Measurements from ENCODE around the gene HNRNPM. TPM values are rescaled to one million over a fixed set of nuclear protein-coding genes. Genes with fewer than 3 reads are reported as not detected.

HNRNPM gene
- total RNA-seq, 1 donor from 2014 or later, result 59.0 TPM

DNA sequence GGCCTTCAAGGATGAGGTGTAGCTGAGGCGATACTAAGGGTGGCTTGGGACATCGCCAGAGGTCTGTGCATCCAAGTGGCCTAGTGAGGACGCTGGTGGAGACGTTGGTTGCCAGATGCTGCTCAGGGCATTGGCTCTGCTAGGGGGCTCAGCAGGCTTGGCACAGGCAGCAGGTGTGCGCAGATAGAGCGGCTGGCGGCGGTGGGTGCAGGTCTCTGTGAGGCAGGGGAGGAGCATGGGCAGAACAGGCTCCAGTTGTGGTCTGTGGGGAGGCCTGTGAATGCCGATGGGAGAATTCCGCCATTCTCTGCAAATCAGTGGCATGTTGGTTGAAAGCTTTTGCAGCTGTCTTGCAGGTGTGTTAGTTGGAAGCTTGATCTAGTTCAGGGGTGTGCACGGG is 36.4 kb downstream of the HNRNPM start:
- Histone ChIP-seq H3K27ac (ENCODE audit: low read depth, low read length) (no peak overlapping the region), H3K9me3 (ENCODE audit: control insufficient read depth in 3 of 3, low read length in 3 of 3) (no peaks in the 10 kb centered on the region), H3K9ac (ENCODE audit: low read depth in 1 of 3, low read length in 3 of 3) (peak overlapping the region in 1 of 3 donors; percentile 33), H3K36me3 (ENCODE audit: control insufficient read depth in 3 of 3, insufficient read depth in 3 of 3, low read length in 3 of 3) (peaks cover 46 to 59% (median 48%) of the 10 kb centered on the region in 3 donors), H3K27me3 (ENCODE audit: control insufficient read depth in 3 of 3, insufficient read depth in 3 of 3, low read length in 3 of 3) (no peaks in the 10 kb centered on the region), H3K4me3 (ENCODE audit: low read length in 3 of 3) (no peak overlapping the region), H3K4me1 (ENCODE audit: control insufficient read depth in 3 of 3, insufficient read depth in 3 of 3, low read length in 3 of 3) (peaks cover 26 to 31% (median 28%) of the 10 kb centered on the region in 3 donors)

DNA sequence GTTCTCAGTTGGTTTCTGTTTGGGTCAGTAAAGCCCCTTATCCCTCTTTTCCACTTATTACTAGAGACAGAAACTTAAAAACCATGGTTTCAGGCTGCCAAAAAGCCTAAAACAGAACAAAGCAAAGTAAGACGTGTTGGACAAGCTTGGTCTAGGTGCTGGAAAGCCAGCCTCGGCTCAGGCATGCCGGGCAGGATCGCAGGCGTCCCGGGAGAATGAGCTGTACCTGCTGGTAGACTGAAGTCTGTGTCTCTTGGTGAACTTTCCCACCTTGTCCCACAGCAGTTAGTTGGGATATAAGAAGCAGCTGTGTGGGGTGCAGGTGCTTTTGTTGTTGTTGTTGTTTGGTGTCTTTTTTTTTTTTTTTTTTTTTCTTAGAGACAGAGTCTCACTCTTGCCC is 36.8 kb downstream of the HNRNPM start:
- Histone ChIP-seq H3K36me3 (ENCODE audit: control insufficient read depth in 3 of 3, insufficient read depth in 3 of 3, low read length in 3 of 3) (peaks cover 47 to 63% (median 49%) of the 10 kb centered on the region in 3 donors), H3K27ac (ENCODE audit: low read depth, low read length) (no peak overlapping the region), H3K27me3 (ENCODE audit: control insufficient read depth in 3 of 3, insufficient read depth in 3 of 3, low read length in 3 of 3) (no peaks in the 10 kb centered on the region), H3K9me3 (ENCODE audit: control insufficient read depth in 3 of 3, low read length in 3 of 3) (no peaks in the 10 kb centered on the region), H3K9ac (ENCODE audit: low read depth in 1 of 3, low read length in 3 of 3) (peak overlapping the region in 1 of 3 donors; percentile 33), H3K4me3 (ENCODE audit: low read length in 3 of 3) (no peak overlapping the region), H3K4me1 (ENCODE audit: control insufficient read depth in 3 of 3, insufficient read depth in 3 of 3, low read length in 3 of 3) (peaks cover 22 to 31% (median 28%) of the 10 kb centered on the region in 3 donors)

DNA sequence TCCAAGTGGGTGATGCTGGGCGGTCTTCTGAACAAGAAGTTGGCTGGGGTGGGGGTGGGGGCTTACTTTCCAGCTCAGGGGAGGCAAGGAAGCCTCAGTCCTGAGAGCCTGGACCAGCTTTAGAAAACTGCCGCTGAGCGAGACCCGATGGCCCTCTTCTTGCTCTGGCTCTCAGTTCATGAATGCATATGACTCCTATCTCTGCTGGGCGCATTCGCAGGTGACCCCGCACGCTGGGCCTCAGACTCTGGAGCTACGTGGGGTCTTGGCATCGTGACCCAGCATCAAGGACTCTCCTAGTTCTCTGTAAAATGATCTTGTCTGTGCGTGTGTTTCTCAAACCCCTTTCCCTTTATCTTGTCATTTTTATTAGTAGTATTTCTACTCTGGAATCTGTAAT is 37.9 kb downstream of the HNRNPM start:
- Histone ChIP-seq H3K36me3 (ENCODE audit: control insufficient read depth in 3 of 3, insufficient read depth in 3 of 3, low read length in 3 of 3) (peaks cover 52 to 67% (median 55%) of the 10 kb centered on the region in 3 donors), H3K27ac (ENCODE audit: low read depth, low read length) (no peak overlapping the region), H3K9me3 (ENCODE audit: control insufficient read depth in 3 of 3, low read length in 3 of 3) (no peaks in the 10 kb centered on the region), H3K9ac (ENCODE audit: low read depth in 1 of 3, low read length in 3 of 3) (no peak overlapping the region), H3K4me3 (ENCODE audit: low read length in 3 of 3) (no peak overlapping the region), H3K27me3 (ENCODE audit: control insufficient read depth in 3 of 3, insufficient read depth in 3 of 3, low read length in 3 of 3) (no peaks in the 10 kb centered on the region), H3K4me1 (ENCODE audit: control insufficient read depth in 3 of 3, insufficient read depth in 3 of 3, low read length in 3 of 3) (peaks cover 21 to 29% (median 25%) of the 10 kb centered on the region in 3 donors)

DNA sequence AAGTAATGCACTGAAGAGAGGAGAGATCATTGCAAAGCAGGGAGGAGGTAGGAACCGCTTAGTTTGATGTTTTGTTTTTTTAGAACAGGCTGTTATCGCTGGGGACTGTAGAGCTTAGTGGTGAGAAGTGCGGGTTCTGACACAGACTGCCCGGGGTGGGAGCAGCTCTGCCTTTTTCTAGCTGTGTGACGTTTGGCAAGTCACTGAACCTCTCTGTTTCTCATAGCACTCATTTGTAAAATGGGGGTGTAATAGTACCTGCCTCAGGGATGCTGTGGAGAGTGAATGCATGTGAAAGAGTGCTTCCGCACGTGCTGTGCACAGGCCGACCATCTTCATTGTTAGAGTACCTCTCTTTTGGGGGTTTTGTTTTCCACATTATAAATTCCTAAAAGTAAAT is 38.4 kb downstream of the HNRNPM start:
- H3K36me3 ChIP-seq (ENCODE audit: control insufficient read depth in 3 of 3, insufficient read depth in 3 of 3, low read length in 3 of 3), result peaks cover 54 to 68% (median 57%) of the 10 kb centered on the region in 3 donors
- H3K27me3 ChIP-seq (ENCODE audit: control insufficient read depth in 3 of 3, insufficient read depth in 3 of 3, low read length in 3 of 3), result no peaks in the 10 kb centered on the region
- H3K9ac ChIP-seq (ENCODE audit: low read depth in 1 of 3, low read length in 3 of 3), result no peak overlapping the region
- no peak overlapping the region for H3K4me3 ChIP-seq (ENCODE audit: low read length in 3 of 3)
- no peaks in the 10 kb centered on the region for H3K9me3 ChIP-seq (ENCODE audit: control insufficient read depth in 3 of 3, low read length in 3 of 3)
- H3K4me1 ChIP-seq (ENCODE audit: control insufficient read depth in 3 of 3, insufficient read depth in 3 of 3, low read length in 3 of 3), result peaks cover 21 to 25% (median 23%) of the 10 kb centered on the region in 3 donors
- H3K27ac ChIP-seq (ENCODE audit: low read depth, low read length), result no peak overlapping the region

DNA sequence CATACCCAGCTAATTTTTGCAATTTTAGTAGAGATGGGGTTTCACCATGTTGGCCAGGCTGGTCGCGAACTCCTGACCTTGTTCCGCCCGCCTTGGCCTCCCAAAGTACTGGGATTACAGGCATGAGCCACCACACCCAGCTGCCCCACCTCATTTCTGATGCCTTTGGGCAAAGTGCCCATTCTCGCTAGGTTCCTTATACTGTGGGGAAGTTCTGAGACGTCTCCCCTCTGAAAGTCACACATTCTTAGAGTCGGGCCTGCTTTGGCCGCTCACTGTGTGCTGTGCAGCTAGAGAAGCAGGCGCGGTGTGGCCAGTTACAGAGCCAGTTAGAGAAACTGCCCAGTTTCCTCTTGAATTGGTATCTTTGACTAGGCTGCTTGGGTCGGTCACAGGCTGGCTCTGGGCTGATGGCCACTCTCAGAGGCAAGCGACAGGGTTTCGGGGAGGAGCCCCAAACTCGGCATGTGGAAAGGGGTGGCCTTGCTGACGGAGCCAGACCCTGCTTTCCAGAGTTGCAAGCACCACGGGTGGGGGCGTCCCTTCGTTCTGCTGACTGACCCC is 39.6 kb downstream of the HNRNPM start:
- H3K9me3 ChIP-seq (ENCODE audit: control insufficient read depth in 3 of 3, low read length in 3 of 3), result no peaks in the 10 kb centered on the region
- H3K27ac ChIP-seq (ENCODE audit: low read depth, low read length), result no peak overlapping the region
- peaks cover 13 to 20% (median 15%) of the 10 kb centered on the region in 3 donors for H3K4me1 ChIP-seq (ENCODE audit: control insufficient read depth in 3 of 3, insufficient read depth in 3 of 3, low read length in 3 of 3)
- H3K27me3 ChIP-seq (ENCODE audit: control insufficient read depth in 3 of 3, insufficient read depth in 3 of 3, low read length in 3 of 3), result no peaks in the 10 kb centered on the region
- H3K9ac ChIP-seq (ENCODE audit: low read depth in 1 of 3, low read length in 3 of 3), result no peak overlapping the region
- H3K36me3 ChIP-seq (ENCODE audit: control insufficient read depth in 3 of 3, insufficient read depth in 3 of 3, low read length in 3 of 3), result peaks cover 62 to 74% (median 63%) of the 10 kb centered on the region in 3 donors
- no peak overlapping the region for H3K4me3 ChIP-seq (ENCODE audit: low read length in 3 of 3)

DNA sequence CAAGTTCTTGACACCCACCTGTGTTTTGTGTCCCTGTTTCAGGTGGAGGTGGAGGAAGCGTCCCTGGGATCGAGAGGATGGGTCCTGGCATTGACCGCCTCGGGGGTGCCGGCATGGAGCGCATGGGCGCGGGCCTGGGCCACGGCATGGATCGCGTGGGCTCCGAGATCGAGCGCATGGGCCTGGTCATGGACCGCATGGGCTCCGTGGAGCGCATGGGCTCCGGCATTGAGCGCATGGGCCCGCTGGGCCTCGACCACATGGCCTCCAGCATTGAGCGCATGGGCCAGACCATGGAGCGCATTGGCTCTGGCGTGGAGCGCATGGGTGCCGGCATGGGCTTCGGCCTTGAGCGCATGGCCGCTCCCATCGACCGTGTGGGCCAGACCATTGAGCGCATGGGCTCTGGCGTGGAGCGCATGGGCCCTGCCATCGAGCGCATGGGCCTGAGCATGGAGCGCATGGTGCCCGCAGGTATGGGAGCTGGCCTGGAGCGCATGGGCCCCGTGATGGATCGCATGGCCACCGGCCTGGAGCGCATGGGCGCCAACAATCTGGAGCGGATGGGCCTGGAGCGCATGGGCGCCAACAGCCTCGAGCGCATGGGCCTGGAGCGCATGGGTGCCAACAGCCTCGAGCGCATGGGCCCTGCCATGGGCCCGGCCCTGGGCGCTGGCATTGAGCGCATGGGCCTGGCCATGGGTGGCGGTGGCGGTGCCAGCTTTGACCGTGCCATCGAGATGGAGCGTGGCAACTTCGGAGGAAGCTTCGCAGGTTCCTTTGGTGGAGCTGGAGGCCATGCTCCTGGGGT is 41.0 kb downstream of the HNRNPM start:
- H3K9ac ChIP-seq (ENCODE audit: low read depth in 1 of 3, low read length in 3 of 3), result no peak overlapping the region
- no peak overlapping the region for H3K27ac ChIP-seq (ENCODE audit: low read depth, low read length)
- H3K27me3 ChIP-seq (ENCODE audit: control insufficient read depth in 3 of 3, insufficient read depth in 3 of 3, low read length in 3 of 3), result no peaks in the 10 kb centered on the region
- H3K4me3 ChIP-seq (ENCODE audit: low read length in 3 of 3), result no peak overlapping the region
- H3K36me3 ChIP-seq (ENCODE audit: control insufficient read depth in 3 of 3, insufficient read depth in 3 of 3, low read length in 3 of 3), result peaks cover 62 to 71% (median 63%) of the 10 kb centered on the region in 3 donors
- H3K4me1 ChIP-seq (ENCODE audit: control insufficient read depth in 3 of 3, insufficient read depth in 3 of 3, low read length in 3 of 3), result peaks cover 12 to 17% (median 13%) of the 10 kb centered on the region in 3 donors
- H3K9me3 ChIP-seq (ENCODE audit: control insufficient read depth in 3 of 3, low read length in 3 of 3), result no peaks in the 10 kb centered on the region

DNA sequence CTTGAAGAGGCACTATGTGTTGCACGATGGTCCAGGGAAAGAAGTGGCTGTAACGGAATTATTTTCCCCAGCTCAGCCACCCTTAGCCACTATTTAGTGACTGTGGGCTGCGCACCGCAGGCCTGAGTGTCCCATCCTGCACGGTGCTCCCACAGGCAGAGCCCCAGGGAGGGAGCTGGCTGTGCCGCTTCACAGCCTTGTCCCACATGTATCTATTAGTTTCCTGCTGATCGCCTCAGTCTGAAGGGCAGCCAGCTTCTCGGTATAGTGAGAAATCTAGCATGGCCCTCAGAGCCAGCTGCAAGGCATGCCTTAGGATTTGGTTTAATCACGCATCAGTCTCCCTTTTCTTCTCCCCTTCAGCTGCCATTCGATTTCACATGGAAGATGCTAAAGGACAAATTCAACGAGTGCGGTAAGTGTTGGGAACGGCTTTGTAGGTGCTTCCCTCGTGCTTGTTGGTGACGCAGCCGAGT is 41.9 kb downstream of the HNRNPM start:
- no peak overlapping the region for H3K9ac ChIP-seq (ENCODE audit: low read depth in 1 of 3, low read length in 3 of 3)
- peaks cover 4 to 8% (median 5%) of the 10 kb centered on the region in 3 donors for H3K4me1 ChIP-seq (ENCODE audit: control insufficient read depth in 3 of 3, insufficient read depth in 3 of 3, low read length in 3 of 3)
- H3K36me3 ChIP-seq (ENCODE audit: control insufficient read depth in 3 of 3, insufficient read depth in 3 of 3, low read length in 3 of 3), result peaks cover 60 to 67% (median 60%) of the 10 kb centered on the region in 3 donors
- H3K9me3 ChIP-seq (ENCODE audit: control insufficient read depth in 3 of 3, low read length in 3 of 3), result no peaks in the 10 kb centered on the region
- no peak overlapping the region for H3K4me3 ChIP-seq (ENCODE audit: low read length in 3 of 3)
- H3K27me3 ChIP-seq (ENCODE audit: control insufficient read depth in 3 of 3, insufficient read depth in 3 of 3, low read length in 3 of 3), result no peaks in the 10 kb centered on the region
- H3K27ac ChIP-seq (ENCODE audit: low read depth, low read length), result no peak overlapping the region

DNA sequence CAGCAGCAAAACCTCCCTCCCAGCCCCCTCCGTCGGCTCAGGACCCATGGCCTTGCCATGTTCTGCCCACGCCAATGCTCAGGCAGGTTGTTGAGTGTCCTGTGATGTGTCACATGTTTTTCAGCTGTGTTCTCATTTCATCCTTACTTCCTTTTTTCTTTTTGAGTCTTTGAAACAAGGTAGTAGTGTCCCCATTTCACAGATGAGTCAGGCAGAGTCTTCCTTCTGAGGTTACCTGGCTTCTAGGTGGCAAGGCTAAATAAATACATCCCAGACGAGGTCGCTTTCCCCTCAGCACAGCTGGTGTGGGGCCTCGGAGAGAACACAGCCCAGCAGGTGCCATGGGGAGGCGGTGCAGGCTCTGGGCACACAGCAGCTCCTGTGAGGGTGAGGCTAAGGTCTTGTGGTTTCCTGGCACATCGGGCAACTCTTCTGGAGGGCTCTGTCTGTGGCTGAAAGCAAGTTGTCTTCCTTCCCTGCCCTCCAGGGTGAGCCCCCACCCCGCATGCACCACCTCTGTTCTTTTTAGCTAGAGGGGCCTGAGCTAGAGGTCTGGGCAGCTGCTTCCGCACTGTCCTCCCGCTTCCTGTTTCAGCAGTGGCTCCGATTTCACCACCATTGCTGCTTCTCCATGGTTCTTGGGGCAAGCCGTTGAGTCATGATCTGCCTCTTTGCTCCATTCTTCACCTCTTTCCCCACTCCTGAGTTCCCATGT is 42.5 kb downstream of the HNRNPM start:
- peak overlapping the region; percentile 20 for H3K27ac ChIP-seq (ENCODE audit: low read depth, low read length)
- H3K4me3 ChIP-seq (ENCODE audit: low read length in 3 of 3), result no peak overlapping the region

DNA sequence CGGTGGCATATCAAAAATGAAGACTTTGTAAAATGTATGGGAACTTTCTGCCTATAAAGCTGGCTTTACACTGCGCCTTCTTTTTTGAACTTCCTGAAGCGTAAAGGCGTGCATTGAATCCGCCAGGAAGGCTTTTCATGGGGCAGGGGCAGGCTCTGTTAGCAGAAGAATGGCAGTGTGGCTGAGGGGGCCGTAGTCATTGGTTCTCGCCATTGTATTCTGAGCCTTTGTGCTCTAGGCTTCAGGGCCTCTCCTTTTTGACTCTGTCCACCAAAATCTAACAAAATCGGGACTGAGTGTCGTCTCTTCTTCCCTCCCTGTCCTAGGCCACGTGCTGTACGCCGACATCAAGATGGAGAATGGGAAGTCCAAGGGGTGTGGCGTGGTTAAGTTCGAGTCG is 43.6 kb downstream of the HNRNPM start:
- Histone ChIP-seq H3K27ac (ENCODE audit: low read depth, low read length) (no peak overlapping the region), H3K9me3 (ENCODE audit: control insufficient read depth in 3 of 3, low read length in 3 of 3) (no peaks in the 10 kb centered on the region), H3K27me3 (ENCODE audit: control insufficient read depth in 3 of 3, insufficient read depth in 3 of 3, low read length in 3 of 3) (no peaks in the 10 kb centered on the region)

More for the DNA sequence above, 42.5 kb downstream of the HNRNPM start:
- H3K36me3 ChIP-seq (ENCODE audit: control insufficient read depth in 3 of 3, insufficient read depth in 3 of 3, low read length in 3 of 3), result peaks cover 60 to 65% (median 60%) of the 10 kb centered on the region in 3 donors
- H3K4me1 ChIP-seq (ENCODE audit: control insufficient read depth in 3 of 3, insufficient read depth in 3 of 3, low read length in 3 of 3), result peaks cover 1 to 2% (median 1%) of the 10 kb centered on the region in 3 donors
- H3K9me3 ChIP-seq (ENCODE audit: control insufficient read depth in 3 of 3, low read length in 3 of 3), result no peaks in the 10 kb centered on the region
- H3K9ac ChIP-seq (ENCODE audit: low read depth in 1 of 3, low read length in 3 of 3), result no peak overlapping the region
- H3K27me3 ChIP-seq (ENCODE audit: control insufficient read depth in 3 of 3, insufficient read depth in 3 of 3, low read length in 3 of 3), result no peaks in the 10 kb centered on the region

More for the DNA sequence above, 43.6 kb downstream of the HNRNPM start:
- Histone ChIP-seq H3K4me1 (ENCODE audit: control insufficient read depth in 3 of 3, insufficient read depth in 3 of 3, low read length in 3 of 3) (no peaks in the 10 kb centered on the region), H3K4me3 (ENCODE audit: low read length in 3 of 3) (no peak overlapping the region), H3K9ac (ENCODE audit: low read depth in 1 of 3, low read length in 3 of 3) (no peak overlapping the region), H3K36me3 (ENCODE audit: control insufficient read depth in 3 of 3, insufficient read depth in 3 of 3, low read length in 3 of 3) (peaks cover 55 to 56% (median 56%) of the 10 kb centered on the region in 3 donors)
